ENCODE data around the gene DMAC2.

- TF ChIP-seq CTCF (IDR thresholded peaks at IDR 0.05) (no peak), POLR2A (IDR thresholded peaks at IDR 0.05) (no peak), POLR2AphosphoS5 (IDR thresholded peaks at IDR 0.05) (no peak)
These were observed 19.4 kb downstream of the DMAC2 start for GRCh38 chr19:41420101-41420880.

Data from breast epithelium (tissue), 3 donors.